Kidney capillary endothelial cell (primary cell): ENCODE data around the gene ZNF747.

ENCODE experiments used
- DNase-seq: peaks from one replicate; pipeline ENCODE4 v3.0.0-alpha.2; 2018; ENCODE audit warnings: low spot score

Gene ZNF747

GRCh38 chr16:30534368-30535105 is at the start of gene ZNF747:
Gene ZNF747 (minus strand): TSS chr16:30534858. CDS start chr16:30534679, 179 bp downstream.
- peak; percentile 69 for DNase-seq

GRCh38 chr16:30582611-30583340 is 48.1 kb upstream of the ZNF747 start:
- no peak for DNase-seq

- no peak for DNase-seq
These were observed 46.8 kb upstream of the ZNF747 start for GRCh38 chr16:30581457-30581856.

GRCh38 chr16:30574678-30575077 is 40.0 kb upstream of the ZNF747 start:
- no peak for DNase-seq

- DNase-seq, result peak; percentile 91
These were observed 37.0 kb upstream of the ZNF747 start, which contains the start of gene ZNF688 for GRCh38 chr16:30571445-30572322. Gene ZNF688 (minus strand): TSS chr16:30571714. CDS start chr16:30571629, 85 bp downstream.

GRCh38 chr16:30570636-30571444 is 36.2 kb upstream of the ZNF747 start:
- no peak for DNase-seq

- no peak for DNase-seq
These were observed 35.3 kb upstream of the ZNF747 start for GRCh38 chr16:30569746-30570635.

- no peak for DNase-seq
These were observed 34.6 kb upstream of the ZNF747 start for GRCh38 chr16:30569281-30569680.

GRCh38 chr16:30567991-30568638 is 33.5 kb upstream of the ZNF747 start:
- DNase-seq, result no peak

- no peak for DNase-seq
These were observed 32.7 kb upstream of the ZNF747 start for GRCh38 chr16:30567160-30567990.

GRCh38 chr16:30566531-30566930 is 31.9 kb upstream of the ZNF747 start:
- no peak for DNase-seq

GRCh38 chr16:30565984-30566383 is 31.3 kb upstream of the ZNF747 start:
- no peak for DNase-seq

- no peak for DNase-seq
These were observed 30.9 kb upstream of the ZNF747 start for GRCh38 chr16:30565526-30565925.

- DNase-seq, result no peak
These were observed 27.4 kb upstream of the ZNF747 start for GRCh38 chr16:30562021-30562420.

GRCh38 chr16:30561089-30561816 is 26.6 kb upstream of the ZNF747 start:
- no peak for DNase-seq

- DNase-seq, result no peak
These were observed 25.0 kb upstream of the ZNF747 start for GRCh38 chr16:30559690-30560089.

- no peak for DNase-seq
These were observed 24.2 kb upstream of the ZNF747 start for GRCh38 chr16:30558789-30559377.
